Measurements from ENCODE around the gene TTLL10. TPM values are rescaled to one million over a fixed set of nuclear protein-coding genes. Genes with fewer than 3 reads are reported as not detected.

The TTLL10 gene
- polyA plus RNA-seq, 1 of the 3 experiments (the other 2 are of a cell fraction): not detected

GRCh38 chr1:1217621-1218523, 44.2 kb downstream of the TTLL10 start (continued):
- TF ChIP-seq GABPA (IDR thresholded peaks at IDR 0.05; ENCODE audit: low read depth) (no peak), SIN3A (IDR thresholded peaks at IDR 0.05; ENCODE audit: borderline replicate concordance, low read depth, low read length) (no peak), RXRA (IDR thresholded peaks at IDR 0.05; ENCODE audit: borderline replicate concordance, low read depth) (no peak), USF2 (IDR thresholded peaks at IDR 0.05; ENCODE audit: borderline replicate concordance, low read depth, low read length) (no peak)

- ChIA-PET POLR2A (interaction anchor here (0.6 kb wide), 1 partner anchor 143 kb away, joined by 3 read pairs; no protein-coding TSS in a partner anchor), CTCF (interaction anchor here (1.7 kb wide), 1 partner anchor 97 kb away, joined by 7 read pairs; no protein-coding TSS in a partner anchor)
- H3K4me2 ChIP-seq: no peak overlapping the region
These were observed 45.0 kb downstream of the TTLL10 start for GRCh38 chr1:1218524-1219200.

More at GRCh38 chr1:1218524-1219200, 45.0 kb downstream of the TTLL10 start:
- Histone ChIP-seq H2AFZ (ENCODE audit: low read depth) (no peak overlapping the region), H3K4me3 (ENCODE audit: low read depth in 2 of 2, low read length in 1 of 2) (no peak overlapping the region), H3K36me3 (replicated peaks in 1 of 2; ENCODE audit: control insufficient read depth in 1 of 2, insufficient read depth in 2 of 2, low read length in 1 of 2) (peaks cover 0 to 51% of the 10 kb centered on the region in 2 experiments), H3F3A (replicated peaks; ENCODE audit: insufficient read depth) (no peaks in the 10 kb centered on the region), H3K9me3 (no peaks in the 10 kb centered on the region), H3K27ac (ENCODE audit: low read depth in 2 of 2, low read length in 1 of 2) (no peak overlapping the region), H3K4me1 (ENCODE audit: control insufficient read depth in 1 of 2, insufficient read depth in 2 of 2, low read depth in 1 of 2, low read length in 1 of 2) (no peaks in the 10 kb centered on the region), H3K9ac (no peak overlapping the region), H3K27me3 (ENCODE audit: insufficient read depth) (no peaks in the 10 kb centered on the region), H4K20me1 (ENCODE audit: insufficient read depth) (no peaks in the 10 kb centered on the region), H3K9me2 (no peaks in the 10 kb centered on the region), H3K79me2 (ENCODE audit: insufficient read depth) (no peaks in the 10 kb centered on the region)
- WGBS (ENCODE audit: low lambda C conversion rate): 90% methylated on average over 13 of the region's 36 CpGs
- TF ChIP-seq JUND (IDR thresholded peaks at IDR 0.05) (no peak), MXI1 (IDR thresholded peaks at IDR 0.05; ENCODE audit: low read depth, low read length) (no peak), FOXM1 (IDR thresholded peaks at IDR 0.05; ENCODE audit: low read depth) (no peak), NRF1 (IDR thresholded peaks at IDR 0.05; ENCODE audit: low read depth, low read length) (no peak), CHD2 (IDR thresholded peaks at IDR 0.05; ENCODE audit: low read length, partially characterized antibody) (no peak), EZH2phosphoT487 (IDR thresholded peaks at IDR 0.05; ENCODE audit: borderline replicate concordance, low read depth) (no peak), MAX (IDR thresholded peaks at IDR 0.05; ENCODE audit: low read depth) (no peak), SIN3A (IDR thresholded peaks at IDR 0.05; ENCODE audit: borderline replicate concordance, low read depth, low read length) (no peak), IRF3 (IDR thresholded peaks at IDR 0.05; ENCODE audit: low read depth, low read length) (no peak), FOXJ3 (CRISPR knock-in tag; IDR thresholded peaks at IDR 0.05) (no peak), MEF2A (IDR thresholded peaks at IDR 0.05; ENCODE audit: borderline replicate concordance, low read depth) (no peak), FOSL2 (IDR thresholded peaks at IDR 0.05; ENCODE audit: borderline replicate concordance, low read depth) (no peak), YY1 (IDR thresholded peaks at IDR 0.05; ENCODE audit: low read depth) (no peak), USF2 (IDR thresholded peaks at IDR 0.05; ENCODE audit: borderline replicate concordance, low read depth, low read length) (no peak), POLR2AphosphoS5 (IDR thresholded peaks at IDR 0.05; ENCODE audit: low read depth, low read length) (no peak), NFIC (IDR thresholded peaks at IDR 0.05; ENCODE audit: borderline replicate concordance) (no peak), TEAD4 (IDR thresholded peaks at IDR 0.05; ENCODE audit: borderline replicate concordance, insufficient read depth) (no peak), PBX3 (IDR thresholded peaks at IDR 0.05) (no peak), GATA2 (CRISPR knock-in tag; IDR thresholded peaks at IDR 0.05) (no peak), RCOR1 (IDR thresholded peaks at IDR 0.05; ENCODE audit: low read length) (no peak)
- no peak for DNase-seq

All from SK-N-SH (cell line).